Stimulated activated CD8-positive, alpha-beta memory T cell treated with anti-CD3 and anti-CD28 coated beads, Interleukin-4, amount 100 ng/mL, for 24 hours (primary cell): ENCODE results near the gene XPNPEP1.
"Not testable (repeated sequence)": the region's sequence is repeated elsewhere in the genome, so short reads cannot be mapped to it uniquely, and the experiment has no call there.

Experiments
- DNase-seq: peaks from one replicate; pipeline ENCODE4 v3.0.0-alpha.2; 2020; ENCODE audit warnings: low read depth

Gene XPNPEP1

DNA sequence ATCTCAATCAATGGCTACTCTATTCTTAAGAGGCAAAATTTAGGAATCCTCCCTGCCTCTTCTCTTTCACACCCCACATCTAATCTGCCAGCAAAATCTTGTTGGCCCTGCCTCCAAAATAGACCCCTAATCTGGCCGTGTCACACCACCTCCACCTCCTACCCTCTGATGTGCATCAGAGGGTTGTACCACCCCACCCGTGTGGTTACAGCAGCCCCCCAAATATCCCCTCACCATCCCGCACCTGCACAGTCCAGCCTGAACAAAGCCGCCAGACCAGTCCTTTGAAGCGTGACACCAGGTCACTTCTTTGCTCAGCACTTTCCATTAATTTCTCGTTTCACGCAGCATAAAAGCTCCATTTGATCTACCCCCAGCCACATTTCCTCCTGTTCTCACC lies 776 bp upstream of the XPNPEP1 start:
- no peak for DNase-seq

DNA sequence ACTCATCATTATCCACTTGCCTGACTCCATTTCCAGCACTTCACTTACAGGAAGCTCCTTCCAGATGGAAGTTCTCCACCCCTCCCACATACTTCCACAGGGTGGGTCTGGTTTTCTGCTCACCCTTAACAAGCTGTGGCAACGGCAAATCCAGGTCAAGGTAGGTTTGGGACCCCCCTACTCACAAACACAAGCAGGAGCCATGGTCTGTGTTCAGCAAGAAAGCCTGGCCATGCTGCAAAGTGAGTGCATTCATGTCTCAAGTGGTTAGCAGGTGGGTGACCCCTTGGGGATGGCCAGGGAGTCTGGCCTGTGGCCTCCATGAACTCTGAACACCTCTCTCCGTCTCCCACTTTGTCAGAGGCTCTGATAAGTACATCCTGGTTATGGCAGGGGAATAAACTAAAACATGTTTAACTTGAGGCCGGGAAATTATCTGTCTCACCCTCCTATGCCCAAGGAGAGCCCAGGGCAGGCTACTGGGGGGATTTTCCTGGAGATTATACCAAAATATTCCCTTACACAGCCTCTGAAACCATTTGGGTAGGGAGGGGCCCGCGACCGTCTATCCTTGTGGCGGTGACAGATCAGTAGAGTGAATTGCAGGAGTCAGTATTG lies 844 bp downstream of the XPNPEP1 start:
- DNase-seq: no peak

DNA sequence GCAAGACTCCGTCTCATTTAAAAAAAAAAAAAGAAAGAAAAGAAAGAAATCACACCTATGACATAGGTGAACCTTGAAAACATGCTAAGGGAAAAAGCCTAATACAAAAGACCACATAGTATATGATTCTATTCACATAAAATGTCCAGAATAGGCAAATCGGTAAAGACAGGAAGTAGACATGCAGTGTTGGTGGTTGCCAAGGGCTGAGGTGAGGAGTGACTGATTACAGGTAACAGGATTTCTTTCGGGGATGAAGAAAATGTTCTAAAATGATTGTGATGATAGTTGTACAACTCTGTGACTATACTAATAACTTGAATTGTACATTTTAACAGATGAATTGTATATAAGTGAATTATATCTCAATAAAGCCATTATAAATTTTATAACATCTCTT lies 3.3 kb downstream of the XPNPEP1 start:
- DNase-seq: no peak

DNA sequence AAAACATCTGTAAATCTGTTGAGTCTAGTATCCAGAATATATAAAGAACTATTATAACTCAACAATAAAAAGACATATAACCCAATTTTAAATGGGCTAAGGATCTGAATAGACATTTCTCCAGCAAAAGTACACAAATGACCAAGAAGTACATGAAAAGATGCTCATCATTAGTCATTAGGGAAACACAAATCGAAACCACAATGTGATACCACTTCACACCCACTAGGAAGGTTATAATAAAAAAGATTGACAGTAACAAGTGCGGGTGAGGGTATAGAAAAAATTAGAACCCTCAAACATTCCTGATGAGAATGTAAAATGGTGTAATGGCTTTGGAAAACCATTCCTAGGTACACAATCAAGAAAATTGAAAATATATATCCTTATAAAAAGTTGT lies 4.1 kb downstream of the XPNPEP1 start:
- no peak for DNase-seq

DNA sequence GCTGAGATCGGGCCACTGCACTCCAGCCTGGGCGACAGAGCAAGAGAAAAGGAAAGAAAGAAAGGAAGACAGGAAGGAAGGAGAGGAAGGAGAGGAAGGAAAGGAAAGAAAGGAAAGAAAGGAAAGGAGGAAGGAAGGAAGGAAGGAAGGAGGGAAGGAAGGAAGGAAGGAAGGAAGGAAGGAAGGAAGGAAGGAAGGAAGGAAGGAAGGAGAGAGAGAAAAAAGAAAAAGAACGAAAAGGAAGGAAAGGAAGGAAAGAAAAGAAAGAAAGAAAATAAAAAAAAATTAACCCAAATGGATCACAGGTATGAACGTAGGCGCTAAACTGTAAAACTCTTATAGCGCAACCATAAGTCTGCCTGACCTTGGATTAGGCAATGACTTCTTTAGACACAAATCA lies 4.6 kb downstream of the XPNPEP1 start:
- not testable (repeated sequence) for DNase-seq

DNA sequence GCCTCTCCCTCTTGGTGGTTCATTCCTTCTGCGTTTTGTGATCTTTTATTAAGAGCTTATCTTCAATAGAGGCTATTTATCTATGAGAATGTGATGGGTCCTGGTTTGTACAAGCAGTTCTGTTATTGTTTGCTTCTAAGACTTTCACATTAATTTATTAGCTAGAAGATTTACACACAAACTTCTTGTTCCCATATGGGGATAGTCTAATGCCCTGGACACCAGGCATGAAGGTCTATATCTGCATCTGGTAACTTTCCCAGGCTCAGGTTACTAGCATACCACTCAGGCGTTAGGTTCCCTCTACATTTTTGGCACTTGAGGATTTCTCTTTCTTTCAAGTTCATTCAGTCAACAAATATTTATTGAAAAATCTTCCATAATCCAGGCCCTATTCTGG lies 7.7 kb downstream of the XPNPEP1 start:
- DNase-seq: no peak

DNA sequence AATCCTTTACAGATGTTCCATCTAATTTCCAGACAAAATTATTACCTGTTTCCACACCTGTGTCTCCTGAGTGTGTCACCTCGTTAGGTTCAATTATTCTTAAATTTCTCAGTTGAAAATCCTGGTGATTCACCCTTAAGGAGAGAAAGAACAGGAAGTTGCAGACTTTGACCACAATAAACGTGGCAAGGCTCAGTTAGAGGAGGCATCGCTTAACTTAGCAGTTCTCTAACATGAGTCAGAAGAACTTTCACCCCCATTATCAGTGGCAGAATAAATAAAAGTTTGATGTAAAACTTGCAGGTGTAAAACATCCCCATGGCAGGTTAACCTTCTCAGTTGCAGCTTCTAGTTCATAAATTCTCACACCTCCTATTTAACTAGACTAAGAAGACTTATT lies 8.3 kb downstream of the XPNPEP1 start:
- DNase-seq: no peak

DNA sequence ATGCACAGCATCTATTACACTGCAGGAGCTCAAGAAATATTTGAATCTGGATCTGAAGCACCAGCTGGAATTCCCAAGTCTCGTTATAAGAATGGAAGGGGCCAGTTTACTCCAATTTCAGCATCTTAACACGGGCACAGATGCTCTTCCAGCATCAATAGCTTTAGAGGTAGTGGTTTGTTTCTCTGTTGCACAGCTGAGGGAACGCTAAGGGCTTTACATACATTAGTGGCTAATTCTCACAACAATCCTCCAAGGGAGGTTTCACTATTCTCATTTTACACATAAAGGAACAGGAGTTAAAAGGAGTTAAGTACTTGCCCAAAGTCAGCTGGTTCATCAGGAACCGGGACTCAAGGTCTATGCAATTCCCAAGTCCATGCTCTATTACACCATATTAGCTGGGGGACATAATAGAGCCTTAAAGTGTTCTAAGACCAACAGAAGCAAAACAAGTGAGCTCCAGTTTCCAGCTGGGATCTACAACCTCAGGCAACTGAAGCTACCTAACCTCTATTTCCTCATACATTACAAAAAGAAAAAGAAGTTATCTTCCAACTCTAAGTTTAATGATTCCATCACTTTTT lies 9.9 kb downstream of the XPNPEP1 start:
- no peak for DNase-seq

DNA sequence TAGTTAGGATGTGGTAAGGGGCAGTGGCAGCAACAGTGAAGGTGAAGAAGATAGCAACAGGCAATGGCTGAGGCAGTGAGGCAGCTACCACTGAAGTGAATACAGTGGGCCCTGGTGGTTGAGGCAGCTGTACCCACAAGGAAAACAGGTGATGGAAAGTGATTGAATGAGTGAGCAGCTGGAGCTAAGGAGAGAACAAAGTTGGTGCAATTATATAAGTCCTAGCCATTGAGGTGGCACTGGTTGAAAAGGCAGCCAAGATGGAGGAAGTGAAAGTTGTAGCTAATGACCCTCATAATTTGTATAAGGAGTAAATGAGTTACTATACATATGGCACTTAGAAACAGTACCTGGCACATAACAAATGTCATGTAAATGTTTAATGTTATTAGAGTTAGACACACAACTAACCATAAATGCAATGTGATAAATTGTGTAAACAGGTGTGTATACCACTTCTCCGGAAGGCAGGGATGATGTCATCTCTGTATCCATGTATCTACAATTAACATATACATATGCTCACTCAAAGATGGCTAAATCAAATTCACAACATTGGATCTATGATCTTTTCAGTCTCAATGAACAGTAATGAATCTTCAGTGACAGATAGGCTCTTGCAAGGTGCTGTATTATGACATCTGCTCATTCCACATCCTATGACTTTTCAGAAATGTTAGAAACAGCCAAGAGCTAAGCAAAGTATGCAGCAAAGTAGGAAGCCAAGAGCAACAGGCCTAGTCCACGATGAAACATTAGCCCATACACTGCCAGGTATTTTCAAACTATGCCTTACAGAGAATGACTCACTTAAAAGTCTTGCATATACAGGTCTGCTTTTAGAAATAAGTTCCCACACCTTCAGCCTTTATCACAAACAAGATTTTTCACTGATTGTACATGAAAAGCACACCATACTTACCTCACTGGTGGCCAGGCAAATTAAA lies 10.7 kb downstream of the XPNPEP1 start:
- DNase-seq: no peak

DNA sequence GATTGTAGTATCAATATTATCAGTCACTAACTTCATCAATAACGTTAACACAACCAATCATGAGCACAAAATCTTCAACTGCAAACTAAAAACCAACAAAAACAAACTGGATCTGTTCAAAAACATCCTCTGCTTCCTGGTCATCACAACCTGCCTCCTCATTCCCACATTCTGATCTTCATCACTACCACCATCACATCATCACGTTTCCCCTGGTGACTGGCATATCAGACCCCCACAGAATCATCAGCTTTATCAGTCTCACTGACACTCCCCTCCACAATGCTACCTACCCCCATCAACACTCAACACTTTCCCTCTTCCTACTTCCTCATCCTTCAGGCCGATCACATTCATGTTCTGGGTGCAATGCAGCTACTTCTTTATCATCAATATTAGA lies 11.4 kb downstream of the XPNPEP1 start:
- no peak for DNase-seq

DNA sequence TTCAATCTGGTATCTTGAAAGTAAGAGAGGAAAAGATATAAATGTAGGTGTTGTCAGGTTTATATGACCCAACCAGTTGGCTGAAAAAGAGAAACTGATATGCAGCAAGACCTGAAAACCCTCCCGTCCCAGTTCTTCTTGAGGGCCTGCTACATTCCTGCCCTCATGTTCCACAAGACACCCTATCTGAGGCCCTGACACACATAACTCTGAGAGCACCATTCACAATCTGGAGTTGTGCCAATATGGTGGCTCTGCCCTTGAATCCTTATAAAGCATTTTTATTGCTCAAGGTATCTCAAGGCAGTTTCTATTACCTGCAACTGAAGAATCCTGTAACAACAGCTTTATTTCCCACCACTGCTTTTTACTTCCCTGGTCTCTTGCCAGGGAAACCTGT lies 17.0 kb downstream of the XPNPEP1 start:
- DNase-seq: no peak

DNA sequence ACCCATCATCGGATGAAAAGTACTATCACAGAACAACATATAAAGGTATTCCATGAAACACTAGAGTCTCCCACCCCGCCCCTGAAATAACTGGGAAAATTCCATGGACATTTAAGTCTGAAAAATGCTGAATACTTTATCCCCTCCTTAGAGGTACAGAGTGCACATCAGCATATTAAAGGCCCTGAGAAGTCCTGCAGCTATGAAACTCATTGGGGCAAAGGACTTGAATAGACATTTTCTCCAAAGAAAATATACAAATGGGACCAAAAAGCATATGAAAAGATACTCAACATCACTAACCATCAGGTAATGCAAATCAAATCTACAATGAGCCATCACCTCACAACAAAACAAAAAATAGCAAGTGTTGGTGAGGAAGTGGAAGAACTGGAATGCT lies 18.9 kb downstream of the XPNPEP1 start:
- no peak for DNase-seq

DNA sequence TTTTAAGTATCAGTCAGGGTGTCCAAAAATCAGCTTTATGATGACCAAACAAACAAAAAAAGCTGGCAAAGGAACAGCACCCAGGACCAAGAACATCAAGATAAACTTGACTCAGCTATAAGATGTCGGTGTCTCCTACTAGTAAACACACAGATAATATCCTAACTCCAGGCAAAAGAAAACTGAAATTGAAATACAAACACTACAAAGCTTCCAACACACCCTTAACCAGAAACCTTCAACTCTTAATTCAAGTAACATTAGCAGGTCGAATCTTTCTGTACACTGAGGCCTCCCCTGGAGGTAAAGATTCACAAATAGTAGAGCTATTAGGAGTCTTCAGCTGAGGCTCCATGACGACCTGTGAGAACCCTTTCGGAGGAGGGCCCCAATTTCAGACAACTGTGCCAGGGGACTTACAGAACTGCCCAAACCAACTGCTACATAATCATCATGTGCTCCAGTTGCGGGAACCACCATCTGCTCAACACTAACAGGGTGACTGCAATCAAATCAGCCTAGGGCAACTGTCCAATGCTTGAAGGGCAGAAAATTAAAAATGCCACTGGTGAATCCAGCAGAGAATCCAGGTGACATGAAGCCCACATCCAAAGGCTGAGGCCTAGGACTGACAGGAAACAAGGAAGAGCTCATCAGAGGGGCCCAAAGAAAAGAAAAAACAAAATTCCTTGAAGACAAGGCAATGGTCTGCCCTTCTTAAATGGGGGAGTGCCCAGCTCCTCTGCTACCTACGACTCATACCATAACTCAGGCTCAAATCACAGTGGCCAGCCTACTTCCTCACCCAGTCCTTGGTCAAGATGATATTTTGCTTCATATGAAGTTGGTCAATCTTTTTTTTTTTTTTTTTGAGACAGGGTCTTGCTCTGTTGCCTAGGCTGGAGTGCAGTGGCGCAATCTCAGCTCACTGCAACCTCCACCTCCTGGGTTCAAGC lies 20.0 kb downstream of the XPNPEP1 start:
- no peak for DNase-seq

DNA sequence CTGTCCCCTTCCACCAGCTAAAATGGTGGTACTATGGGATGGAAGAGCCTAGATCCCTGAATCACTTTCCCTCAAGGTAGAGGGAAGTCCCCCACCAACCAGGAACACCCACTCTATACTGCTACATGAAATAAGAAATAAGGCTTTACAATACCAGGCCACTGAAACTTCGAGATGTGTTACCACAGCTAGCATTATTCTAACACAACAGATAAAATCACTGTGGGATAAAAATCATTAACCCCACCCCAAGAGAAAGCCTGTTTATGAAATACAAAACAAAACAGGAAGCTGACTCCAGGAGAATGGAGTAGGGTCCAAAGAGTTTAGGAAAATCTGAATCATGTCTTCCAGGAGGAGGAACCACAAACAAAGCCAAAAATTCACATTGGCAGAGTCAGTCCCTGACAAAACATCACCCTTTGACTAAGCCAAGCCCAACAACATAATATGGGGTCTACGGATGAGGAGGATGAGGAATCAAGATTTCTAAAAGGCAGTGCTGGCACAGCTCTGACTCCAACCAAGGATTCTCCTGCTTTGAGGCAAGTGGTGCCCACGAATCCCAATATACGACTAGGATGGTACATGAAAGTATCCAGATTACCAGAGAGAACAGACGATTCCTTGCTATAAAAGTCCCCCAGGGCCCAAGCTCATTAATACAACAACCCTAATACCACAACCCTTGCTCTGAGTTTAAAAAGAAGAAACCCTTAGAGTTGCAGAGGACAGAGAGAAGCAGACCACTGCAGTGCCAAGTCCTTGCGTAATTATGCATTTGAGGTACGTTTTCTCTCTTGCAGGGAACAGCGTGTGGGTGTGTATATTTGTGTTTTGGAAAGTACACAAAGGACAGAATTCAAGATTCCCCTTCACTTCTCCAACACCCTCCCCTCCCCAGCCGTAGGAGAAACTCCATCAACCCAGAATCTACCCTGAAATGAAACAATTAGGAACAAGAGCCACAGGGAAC lies 23.7 kb downstream of the XPNPEP1 start:
- no peak for DNase-seq

DNA sequence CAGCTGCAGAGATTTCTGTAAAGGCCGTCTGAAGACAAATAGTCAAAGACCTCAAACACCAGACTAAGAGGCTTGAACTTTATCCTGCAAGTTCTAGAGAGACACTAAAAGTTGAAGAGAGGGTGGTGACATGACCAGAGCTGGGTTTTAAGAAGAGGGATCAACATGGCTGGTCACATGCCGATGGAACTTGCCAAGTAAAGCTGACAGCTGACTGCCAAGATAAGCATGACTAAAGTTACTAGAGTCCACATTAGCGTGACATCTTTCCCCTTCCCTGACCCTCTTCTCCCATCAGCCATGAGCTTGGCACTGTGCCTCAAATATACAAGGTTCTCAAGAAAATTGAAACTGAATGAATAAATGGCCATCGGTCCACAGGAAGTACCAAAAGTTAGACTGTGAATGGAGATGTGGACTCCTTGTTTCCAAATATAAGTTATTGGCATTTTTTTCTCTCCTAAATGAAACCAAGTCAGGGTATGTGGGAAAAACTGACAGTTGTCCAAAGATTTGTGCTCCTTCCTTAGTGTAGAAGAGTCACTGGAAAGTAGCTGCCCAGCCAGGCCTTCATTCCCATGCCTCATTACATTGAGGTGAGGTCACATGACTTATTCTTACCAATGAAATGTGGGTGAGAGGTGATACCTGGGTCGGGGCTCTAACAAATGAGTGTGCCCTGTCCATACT lies 24.5 kb downstream of the XPNPEP1 start:
- no peak for DNase-seq

DNA sequence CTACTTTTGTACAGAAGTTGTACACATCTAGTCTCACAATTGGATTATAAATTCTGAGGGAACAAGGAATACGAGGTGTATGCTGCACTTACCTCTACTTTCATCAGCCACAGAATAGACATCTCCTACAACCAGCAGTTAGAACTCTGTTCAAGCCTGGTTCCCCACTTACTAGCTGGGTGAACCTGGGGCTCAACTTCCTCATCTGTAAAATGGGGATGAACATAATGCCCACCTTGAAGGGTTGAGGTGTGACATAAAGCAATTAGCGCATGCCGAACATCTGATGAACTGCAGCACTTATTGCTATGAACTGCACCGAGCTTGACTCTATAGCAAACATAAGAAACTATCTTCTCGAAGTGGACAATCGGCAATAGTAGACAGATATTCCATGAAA lies 25.3 kb downstream of the XPNPEP1 start:
- no peak for DNase-seq

DNA sequence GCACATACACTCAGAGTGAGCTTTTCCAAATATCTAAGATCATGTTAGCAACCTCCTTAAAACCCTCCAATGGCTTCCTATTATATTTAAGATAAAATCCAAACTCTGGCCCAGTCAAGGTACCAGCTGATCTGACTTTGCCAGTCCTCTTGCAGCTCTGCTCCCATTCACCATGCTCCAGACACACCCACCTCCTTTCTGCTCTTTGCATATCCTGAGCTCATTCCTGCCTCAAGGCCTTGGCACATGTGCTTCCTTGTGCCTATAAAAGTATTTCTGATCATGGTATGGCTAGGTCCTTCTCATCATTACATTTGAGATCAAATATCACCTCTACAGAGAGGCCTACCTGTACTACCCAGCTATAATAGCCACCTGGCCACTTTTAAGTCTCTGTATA lies 27.5 kb downstream of the XPNPEP1 start:
- no peak for DNase-seq

DNA sequence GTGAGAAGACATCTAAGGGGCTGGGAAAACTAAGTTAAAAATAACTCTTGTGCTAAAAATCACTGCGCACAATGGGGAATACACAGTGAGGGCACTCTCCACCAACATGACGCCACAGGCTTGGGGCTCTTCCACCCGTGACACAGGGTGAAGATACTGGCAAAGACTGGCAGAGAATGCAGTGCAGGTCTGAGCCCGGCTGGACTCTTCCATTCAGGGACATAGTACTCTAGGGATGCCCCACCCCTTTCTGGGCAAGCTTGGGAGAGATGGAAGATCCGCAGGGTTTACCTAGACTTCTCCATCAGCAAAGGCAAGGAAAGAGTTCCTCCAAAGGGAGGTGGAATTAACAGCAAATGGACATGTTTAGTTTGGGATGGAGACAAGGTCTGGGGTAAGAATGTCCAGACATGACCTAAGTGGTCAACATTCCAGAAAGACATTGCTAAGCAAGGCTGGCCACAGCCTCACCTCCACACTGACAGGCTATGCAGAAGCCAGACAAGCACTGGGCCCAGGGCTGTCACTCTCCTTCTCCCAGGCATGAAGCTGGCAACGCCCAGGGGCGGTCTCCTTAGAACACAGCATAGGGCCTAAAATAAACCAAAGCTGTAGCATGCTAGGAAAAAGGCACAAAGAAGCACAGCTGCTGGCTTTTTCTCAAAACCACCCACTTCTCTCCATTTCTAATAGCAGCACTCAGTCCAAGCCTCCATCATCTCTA lies 28.1 kb downstream of the XPNPEP1 start:
- DNase-seq: no peak

DNA sequence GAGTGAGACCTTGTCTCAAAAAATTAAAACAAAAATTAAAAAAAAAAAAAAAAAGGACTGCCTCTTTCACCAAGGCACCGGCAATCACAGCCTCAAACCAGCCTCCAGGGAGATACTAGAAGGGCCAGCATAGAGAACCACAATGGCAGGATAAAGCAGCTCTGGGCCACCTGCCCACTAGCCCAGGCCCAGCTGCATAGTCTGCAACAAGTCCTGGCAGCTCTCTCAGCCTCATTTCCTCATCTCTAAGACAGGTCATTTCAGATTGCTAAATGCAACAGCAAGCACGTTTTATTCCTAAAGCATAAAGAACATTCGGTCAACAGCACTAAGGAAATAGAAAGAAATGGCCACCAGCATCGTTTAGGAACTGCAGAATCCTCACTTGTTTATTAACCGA lies 28.8 kb downstream of the XPNPEP1 start:
- DNase-seq: no peak

DNA sequence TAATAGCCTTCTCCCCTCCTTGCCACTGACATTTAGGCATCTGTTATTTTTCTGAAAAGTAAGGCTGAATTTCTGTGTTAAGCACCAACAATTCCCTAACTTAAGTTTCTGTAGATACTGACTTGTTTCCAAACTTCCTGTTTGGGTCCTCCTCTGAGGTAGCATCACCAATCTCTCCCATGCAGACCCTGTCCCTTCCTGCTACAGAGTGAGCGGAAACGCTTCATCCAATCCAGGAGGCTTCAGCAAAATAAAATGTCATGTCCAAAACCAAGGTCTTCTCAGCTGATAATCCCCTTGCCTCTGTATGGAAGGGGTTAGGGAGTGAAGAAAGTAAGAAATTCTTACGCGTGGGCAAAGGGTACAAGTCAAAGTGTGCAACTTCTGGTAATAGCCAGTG lies 29.9 kb downstream of the XPNPEP1 start:
- no peak for DNase-seq
